ENCODE results near the gene SLIT1. TPM values are rescaled to one million over a fixed set of nuclear protein-coding genes. Genes with fewer than 3 reads are reported as not detected.
A peak's percentile ranks its signal among the peaks of the same experiment; 100 is the strongest.

SLIT1 gene
- total and polyA plus RNA-seq, 5 donors from 2014 or later, result 0.32 TPM; not detected in 4

DNA sequence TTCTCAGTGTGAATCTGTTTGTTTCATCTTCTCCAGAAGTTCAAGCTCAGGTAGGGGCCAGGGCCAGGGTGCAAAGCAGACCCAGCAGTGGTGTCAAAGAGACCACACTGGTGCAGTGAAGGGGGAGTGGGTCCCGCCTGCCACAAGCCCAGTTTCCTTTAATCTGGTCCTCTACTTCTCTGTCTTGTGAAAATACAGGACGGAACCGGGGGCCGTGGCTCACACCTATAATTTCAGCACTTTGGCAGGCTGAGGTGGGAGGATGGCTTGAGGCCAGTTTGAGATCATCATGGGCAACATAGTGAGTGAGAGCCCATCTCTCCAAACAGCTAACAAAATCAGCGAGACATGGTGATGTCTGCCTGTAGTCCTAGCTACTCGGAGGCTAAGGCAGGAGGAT lies 109.0 kb downstream of the SLIT1 start:
- Mint-ChIP-seq H3K4me3 (no peak overlapping the region), H3K4me1 (no peaks in the 10 kb centered on the region), H3K9me3 (peaks cover 0 to 5% (median 0%) of the 10 kb centered on the region in 7 donors), H3K27me3 (peaks cover 24% of the 10 kb centered on the region), H3K27ac (no peak overlapping the region), H3K36me3 (no peaks in the 10 kb centered on the region)
- H3K4me3 ChIP-seq (ENCODE audit: low read depth, low read length), result no peak overlapping the region
- ATAC-seq (ENCODE audit: low read depth in 2 of 2) (no peak), DNase-seq (no peak)
- H3K27ac ChIP-seq (ENCODE audit: insufficient read depth, low read length, poor library complexity, severe bottlenecking), result no peak overlapping the region
- no peaks in the 10 kb centered on the region for H3K4me1 ChIP-seq (ENCODE audit: control insufficient read depth, insufficient read depth, low read length, poor library complexity, severe bottlenecking)
- no peaks in the 10 kb centered on the region for H3K36me3 ChIP-seq (ENCODE audit: control insufficient read depth, insufficient read depth, low read length)
- H3K27me3 ChIP-seq (ENCODE audit: control insufficient read depth, insufficient read depth, low read length), result peaks cover 9% of the 10 kb centered on the region
- no peaks in the 10 kb centered on the region for H3K9me3 ChIP-seq (ENCODE audit: control insufficient read depth in 2 of 2, low read length in 2 of 2)

DNA sequence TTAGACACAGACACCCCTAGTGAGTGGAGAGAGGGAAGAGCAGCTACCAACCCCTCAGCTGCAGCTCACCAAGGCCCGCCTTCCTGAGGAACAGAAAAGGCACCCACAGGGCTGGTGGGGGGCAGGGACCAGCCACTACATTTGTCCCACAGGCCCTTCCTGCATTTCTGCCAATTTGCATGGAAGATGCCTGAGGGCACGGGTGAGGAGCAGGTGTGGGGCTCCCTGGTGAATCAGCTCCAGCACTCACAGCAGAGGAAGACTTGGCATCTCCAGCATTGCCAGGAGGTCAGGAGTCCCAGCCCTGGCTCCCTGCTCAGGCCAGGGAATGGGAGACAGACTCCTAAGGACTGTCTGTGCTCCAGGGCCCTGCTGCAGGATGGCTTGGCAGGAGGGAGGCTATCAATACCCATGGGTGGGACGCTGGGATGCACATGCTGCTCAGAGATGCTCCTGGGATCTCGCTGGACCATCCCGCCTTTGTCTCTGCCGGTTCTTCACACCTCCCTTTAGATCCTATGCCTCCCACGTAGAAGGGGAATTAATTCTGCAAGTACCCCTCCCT lies 109.7 kb downstream of the SLIT1 start:
- Histone ChIP-seq H3K36me3 (ENCODE audit: control insufficient read depth, insufficient read depth, low read length) (no peaks in the 10 kb centered on the region), H3K27ac (ENCODE audit: insufficient read depth, low read length, poor library complexity, severe bottlenecking) (no peak overlapping the region), H3K4me3 (ENCODE audit: low read depth, low read length) (no peak overlapping the region), H3K27me3 (ENCODE audit: control insufficient read depth, insufficient read depth, low read length) (peaks cover 7% of the 10 kb centered on the region), H3K9me3 (ENCODE audit: control insufficient read depth in 2 of 2, low read length in 2 of 2) (no peaks in the 10 kb centered on the region), H3K4me1 (ENCODE audit: control insufficient read depth, insufficient read depth, low read length, poor library complexity, severe bottlenecking) (no peaks in the 10 kb centered on the region)
- peaks cover 0 to 5% (median 0%) of the 10 kb centered on the region in 7 donors for H3K9me3 Mint-ChIP-seq
- no peaks in the 10 kb centered on the region for H3K4me1 Mint-ChIP-seq
- H3K27me3 Mint-ChIP-seq, result peaks cover 19% of the 10 kb centered on the region
- H3K27ac Mint-ChIP-seq, result no peak overlapping the region
- no peak for DNase-seq
- no peak overlapping the region for H3K4me3 Mint-ChIP-seq
- H3K36me3 Mint-ChIP-seq, result no peaks in the 10 kb centered on the region
- ATAC-seq (ENCODE audit: low read depth in 2 of 2), result no peak

DNA sequence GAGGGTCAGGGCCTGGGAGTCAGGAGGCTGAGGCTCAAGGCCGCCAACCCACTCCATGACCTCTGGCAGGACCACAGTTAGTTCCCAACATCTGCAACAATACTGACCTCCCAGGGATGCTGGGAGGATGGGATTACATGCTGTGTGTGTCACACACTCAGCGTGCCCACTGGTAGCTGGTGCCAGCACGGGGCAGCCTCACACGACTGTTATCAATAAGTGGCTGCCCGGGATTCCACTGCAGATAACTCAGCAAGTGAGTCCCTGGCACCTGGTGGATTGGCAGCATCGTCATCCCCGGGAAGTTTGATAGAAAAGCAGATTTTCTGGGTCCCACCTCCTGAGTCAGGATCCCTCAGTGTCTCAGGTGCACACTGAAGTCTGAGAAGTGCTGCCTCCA lies 110.3 kb downstream of the SLIT1 start:
- H3K36me3 ChIP-seq (ENCODE audit: control insufficient read depth, insufficient read depth, low read length), result no peaks in the 10 kb centered on the region
- peaks cover 0 to 5% (median 0%) of the 10 kb centered on the region in 7 donors for H3K9me3 Mint-ChIP-seq
- peaks cover 7% of the 10 kb centered on the region for H3K27me3 ChIP-seq (ENCODE audit: control insufficient read depth, insufficient read depth, low read length)
- no peaks in the 10 kb centered on the region for H3K4me1 Mint-ChIP-seq
- ATAC-seq (ENCODE audit: low read depth in 2 of 2) (no peak), DNase-seq (no peak)
- peaks cover 18% of the 10 kb centered on the region for H3K27me3 Mint-ChIP-seq
- H3K27ac Mint-ChIP-seq, result no peak overlapping the region
- no peak overlapping the region for H3K4me3 Mint-ChIP-seq
- no peaks in the 10 kb centered on the region for H3K4me1 ChIP-seq (ENCODE audit: control insufficient read depth, insufficient read depth, low read length, poor library complexity, severe bottlenecking)
- H3K4me3 ChIP-seq (ENCODE audit: low read depth, low read length), result no peak overlapping the region
- H3K9me3 ChIP-seq (ENCODE audit: control insufficient read depth in 2 of 2, low read length in 2 of 2), result no peaks in the 10 kb centered on the region
- no peaks in the 10 kb centered on the region for H3K36me3 Mint-ChIP-seq
- H3K27ac ChIP-seq (ENCODE audit: insufficient read depth, low read length, poor library complexity, severe bottlenecking), result no peak overlapping the region

DNA sequence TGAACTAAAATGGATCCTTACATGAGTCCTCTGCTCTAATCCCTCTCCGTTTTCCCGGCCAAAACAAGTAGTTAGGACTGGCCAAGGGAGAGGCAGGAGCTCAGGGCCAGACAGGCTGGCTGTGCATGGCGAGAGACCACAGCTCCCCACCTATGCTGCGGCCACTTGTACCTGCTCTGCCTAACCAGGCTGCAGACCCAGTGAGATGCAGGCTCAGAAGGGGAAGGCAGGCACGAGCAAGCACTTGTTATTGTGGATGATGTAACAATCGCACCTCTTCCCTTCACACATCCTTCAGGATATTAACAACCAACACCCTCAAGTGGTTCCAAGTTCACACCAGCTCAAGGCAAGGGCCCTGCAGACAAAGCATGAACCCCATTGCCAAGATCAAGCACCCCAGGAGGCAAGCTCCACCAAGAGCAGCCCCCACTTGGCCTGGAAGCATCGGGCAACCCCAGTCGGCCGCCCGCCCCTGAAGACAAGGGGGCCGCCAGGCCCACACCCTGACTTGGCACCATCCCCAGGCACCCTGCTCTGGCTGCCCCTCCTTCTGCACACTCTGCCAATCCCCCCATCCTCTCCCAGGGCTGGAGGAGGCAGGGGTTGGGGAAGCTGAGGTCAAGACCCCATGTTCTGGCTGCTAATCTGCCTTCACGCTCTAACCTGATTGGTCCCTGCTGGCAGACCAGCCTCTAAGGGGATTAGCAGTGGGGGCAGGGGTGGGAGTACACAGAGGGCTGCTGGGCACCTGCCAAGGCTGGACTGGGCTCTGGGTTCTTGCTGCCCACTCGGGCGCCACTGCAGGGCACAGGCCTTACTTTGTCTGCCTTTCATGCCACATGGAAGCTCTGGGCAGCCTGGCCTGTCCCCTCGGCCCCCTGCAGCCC lies 111.3 kb downstream of the SLIT1 start:
- no peaks in the 10 kb centered on the region for H3K9me3 ChIP-seq (ENCODE audit: control insufficient read depth in 2 of 2, low read length in 2 of 2)
- ATAC-seq (ENCODE audit: low read depth in 2 of 2), result no peak
- no peaks in the 10 kb centered on the region for H3K36me3 Mint-ChIP-seq
- no peak for DNase-seq
- no peak overlapping the region for H3K27ac ChIP-seq (ENCODE audit: insufficient read depth, low read length, poor library complexity, severe bottlenecking)
- no peaks in the 10 kb centered on the region for H3K4me1 ChIP-seq (ENCODE audit: control insufficient read depth, insufficient read depth, low read length, poor library complexity, severe bottlenecking)
- peaks cover 0 to 5% (median 0%) of the 10 kb centered on the region in 7 donors for H3K9me3 Mint-ChIP-seq
- no peak overlapping the region for H3K4me3 ChIP-seq (ENCODE audit: low read depth, low read length)
- H3K4me1 Mint-ChIP-seq, result no peaks in the 10 kb centered on the region
- no peak overlapping the region for H3K27ac Mint-ChIP-seq
- peaks cover 10% of the 10 kb centered on the region for H3K27me3 Mint-ChIP-seq
- no peak overlapping the region for H3K4me3 Mint-ChIP-seq
- H3K36me3 ChIP-seq (ENCODE audit: control insufficient read depth, insufficient read depth, low read length), result no peaks in the 10 kb centered on the region
- peaks cover 8% of the 10 kb centered on the region for H3K27me3 ChIP-seq (ENCODE audit: control insufficient read depth, insufficient read depth, low read length)

DNA sequence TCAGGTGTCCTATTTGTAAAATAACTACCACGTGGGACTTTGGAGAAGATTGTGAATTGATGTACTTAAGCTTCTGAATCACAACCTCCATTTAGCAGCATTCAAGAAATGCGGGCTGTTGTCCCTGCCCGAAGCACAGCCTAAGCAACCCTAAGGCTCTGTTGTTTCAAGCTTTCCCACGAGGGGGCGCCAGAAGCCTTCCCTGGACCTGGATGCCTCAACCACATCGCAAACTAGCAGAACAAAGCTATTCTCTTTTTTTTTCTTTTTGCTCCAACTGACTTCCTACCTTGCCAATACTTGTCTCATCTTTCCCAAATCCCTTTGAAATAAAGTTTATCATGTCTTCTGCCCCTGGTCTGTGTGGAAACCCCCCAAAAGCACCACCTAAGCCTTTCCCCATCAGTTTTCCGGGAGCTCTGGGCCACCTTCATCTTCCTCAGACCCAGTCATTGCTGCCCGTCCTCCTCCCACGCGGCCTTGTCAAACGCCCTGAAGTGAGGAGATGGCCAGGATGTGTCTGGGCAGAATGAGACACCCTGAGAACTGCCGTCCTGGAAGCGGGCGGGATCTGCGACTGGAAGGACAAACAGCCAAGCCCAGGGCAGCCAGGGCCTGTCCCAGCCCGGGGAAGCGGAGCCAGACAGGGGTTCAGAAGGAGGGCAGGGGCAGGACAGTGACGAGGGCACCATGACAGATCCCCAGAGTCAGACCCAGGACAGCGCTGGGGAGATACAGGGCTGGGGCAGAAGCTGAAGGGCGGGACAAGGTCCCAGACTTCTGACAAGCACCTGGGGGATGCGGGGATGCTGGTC lies 112.7 kb downstream of the SLIT1 start:
- Mint-ChIP-seq H3K27ac (no peak overlapping the region), H3K27me3 (peaks cover 10% of the 10 kb centered on the region), H3K4me3 (no peak overlapping the region), H3K4me1 (no peaks in the 10 kb centered on the region), H3K9me3 (peaks cover 0 to 5% (median 0%) of the 10 kb centered on the region in 7 donors), H3K36me3 (no peaks in the 10 kb centered on the region)
- no peak overlapping the region for H3K27ac ChIP-seq (ENCODE audit: insufficient read depth, low read length, poor library complexity, severe bottlenecking)
- H3K4me3 ChIP-seq (ENCODE audit: low read depth, low read length), result no peak overlapping the region
- DNase-seq (peak; percentile 49 to 69 (median 60)), ATAC-seq (ENCODE audit: low read depth in 2 of 2) (peak in 1 of 2 donors; percentile 57)
- no peaks in the 10 kb centered on the region for H3K9me3 ChIP-seq (ENCODE audit: control insufficient read depth in 2 of 2, low read length in 2 of 2)
- no peaks in the 10 kb centered on the region for H3K4me1 ChIP-seq (ENCODE audit: control insufficient read depth, insufficient read depth, low read length, poor library complexity, severe bottlenecking)
- no peaks in the 10 kb centered on the region for H3K36me3 ChIP-seq (ENCODE audit: control insufficient read depth, insufficient read depth, low read length)
- peaks cover 4% of the 10 kb centered on the region for H3K27me3 ChIP-seq (ENCODE audit: control insufficient read depth, insufficient read depth, low read length)

DNA sequence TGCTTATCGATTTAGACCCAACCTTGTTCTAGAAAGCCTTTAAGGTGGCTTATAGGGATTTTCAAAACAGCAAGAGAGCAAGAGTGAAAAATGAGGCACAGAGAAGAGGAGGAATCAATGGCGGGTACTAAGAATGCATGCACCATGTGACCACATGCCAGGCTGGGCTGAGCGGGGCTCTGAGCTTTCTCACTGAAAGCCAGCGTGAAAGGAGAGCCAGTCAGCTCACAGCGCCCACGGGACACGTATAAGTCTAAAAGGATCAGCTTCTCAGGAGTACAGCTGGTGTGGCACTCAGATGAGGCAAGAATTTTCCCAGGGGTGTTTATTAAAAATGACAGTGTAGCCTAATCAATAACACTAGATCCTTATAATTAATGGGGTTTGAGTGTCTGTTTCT lies 114.3 kb downstream of the SLIT1 start:
- Histone ChIP-seq H3K4me1 (ENCODE audit: control insufficient read depth, insufficient read depth, low read length, poor library complexity, severe bottlenecking) (no peaks in the 10 kb centered on the region), H3K27me3 (ENCODE audit: control insufficient read depth, insufficient read depth, low read length) (peaks cover 4% of the 10 kb centered on the region), H3K4me3 (ENCODE audit: low read depth, low read length) (no peak overlapping the region), H3K36me3 (ENCODE audit: control insufficient read depth, insufficient read depth, low read length) (no peaks in the 10 kb centered on the region), H3K9me3 (ENCODE audit: control insufficient read depth in 2 of 2, low read length in 2 of 2) (no peaks in the 10 kb centered on the region), H3K27ac (ENCODE audit: insufficient read depth, low read length, poor library complexity, severe bottlenecking) (no peak overlapping the region)
- Mint-ChIP-seq H3K9me3 (peaks cover 0 to 5% (median 0%) of the 10 kb centered on the region in 7 donors), H3K4me3 (no peak overlapping the region), H3K36me3 (no peaks in the 10 kb centered on the region), H3K27me3 (peaks cover 10% of the 10 kb centered on the region), H3K27ac (no peak overlapping the region), H3K4me1 (no peaks in the 10 kb centered on the region)
- ATAC-seq (ENCODE audit: low read depth in 2 of 2), result no peak
- DNase-seq, result no peak

DNA sequence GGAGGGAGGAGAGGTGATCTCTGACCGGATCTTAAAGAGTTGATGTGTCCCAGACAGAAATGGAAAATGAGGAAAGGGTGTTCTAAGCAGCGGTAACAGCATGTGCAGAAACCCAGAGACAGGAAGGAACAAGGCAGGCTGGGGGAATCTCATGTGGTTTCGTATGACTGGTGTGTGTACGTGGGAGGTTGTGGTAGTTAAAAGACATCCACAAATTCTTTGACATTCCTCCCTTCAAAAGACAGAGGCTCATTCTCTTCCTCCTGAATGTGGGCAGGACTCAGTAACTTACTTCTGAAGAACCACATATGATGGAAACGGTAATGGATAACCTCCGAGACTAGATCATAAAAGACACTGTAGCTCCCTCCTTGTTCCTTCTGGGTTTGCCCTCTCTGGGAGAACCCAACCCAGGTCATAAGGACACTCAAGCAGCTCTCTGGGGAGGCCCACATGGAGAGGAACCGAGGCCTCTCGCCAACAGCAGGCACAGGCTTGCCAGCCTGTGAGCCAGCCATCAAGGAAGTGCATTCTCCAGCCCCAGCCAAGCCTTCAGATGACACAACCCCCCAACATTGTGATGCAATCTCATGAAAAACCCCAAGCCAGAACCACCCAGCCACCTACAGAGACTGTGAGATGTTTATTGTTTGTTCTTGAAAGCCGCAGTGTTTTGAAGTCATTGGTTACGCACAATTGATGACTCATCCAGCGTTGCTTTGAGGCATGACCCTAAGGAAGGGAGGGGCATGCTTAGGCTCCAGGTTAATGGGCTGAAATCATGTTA lies 116.0 kb downstream of the SLIT1 start:
- H3K4me3 ChIP-seq (ENCODE audit: low read depth, low read length), result no peak overlapping the region
- Mint-ChIP-seq H3K9me3 (peaks cover 0 to 5% (median 0%) of the 10 kb centered on the region in 7 donors), H3K27me3 (peaks cover 10% of the 10 kb centered on the region), H3K27ac (peak overlapping the region in 1 of 3 donors; percentile 33), H3K36me3 (no peaks in the 10 kb centered on the region), H3K4me3 (no peak overlapping the region), H3K4me1 (no peaks in the 10 kb centered on the region)
- H3K27ac ChIP-seq (ENCODE audit: insufficient read depth, low read length, poor library complexity, severe bottlenecking), result no peak overlapping the region
- H3K36me3 ChIP-seq (ENCODE audit: control insufficient read depth, insufficient read depth, low read length), result no peaks in the 10 kb centered on the region
- ATAC-seq (ENCODE audit: low read depth in 2 of 2), result no peak
- H3K27me3 ChIP-seq (ENCODE audit: control insufficient read depth, insufficient read depth, low read length), result peaks cover 4% of the 10 kb centered on the region
- peak in 1 of 3 donors; percentile 22 for DNase-seq
- H3K4me1 ChIP-seq (ENCODE audit: control insufficient read depth, insufficient read depth, low read length, poor library complexity, severe bottlenecking), result no peaks in the 10 kb centered on the region
- no peaks in the 10 kb centered on the region for H3K9me3 ChIP-seq (ENCODE audit: control insufficient read depth in 2 of 2, low read length in 2 of 2)

Measured in CD4-positive, CD25-positive, alpha-beta regulatory T cell (primary cell).